ENCODE data around the gene SERINC5. TPM values are rescaled to one million over a fixed set of nuclear protein-coding genes. Genes with fewer than 3 reads are reported as not detected.

Gene SERINC5
- total RNA-seq, 1 donor from 2014 or later: 8.3 TPM

DNA sequence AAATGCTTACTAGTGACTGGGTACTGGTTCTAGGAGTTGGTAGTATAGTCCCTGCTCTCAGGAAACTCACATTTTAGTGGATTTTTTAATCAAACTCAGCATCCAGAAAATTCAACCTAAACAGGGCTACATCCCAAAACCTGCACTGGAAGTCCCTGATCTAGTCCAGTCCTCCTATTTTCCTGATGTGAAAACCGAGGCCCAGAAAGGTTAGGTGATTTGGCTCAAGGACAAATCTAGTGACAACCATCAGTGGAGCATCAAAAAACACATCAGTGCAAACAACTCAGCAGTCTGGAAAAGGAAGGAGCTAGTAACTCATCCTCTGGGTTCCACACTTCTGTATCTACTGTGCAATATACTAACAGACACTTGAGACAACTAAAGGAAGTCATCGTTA is 38.2 kb downstream of the SERINC5 start:
- Mint-ChIP-seq H3K27me3 (ENCODE audit: low read depth) (no peaks in the 10 kb centered on the region), H3K9me3 (no peaks in the 10 kb centered on the region), H3K36me3 (ENCODE audit: low read depth) (no peaks in the 10 kb centered on the region), H3K4me1 (peaks cover 22% of the 10 kb centered on the region), H3K4me3 (no peak overlapping the region), H3K27ac (ENCODE audit: unreplicated experiment) (no peak overlapping the region)
- TF ChIP-seq, protein P1, sequence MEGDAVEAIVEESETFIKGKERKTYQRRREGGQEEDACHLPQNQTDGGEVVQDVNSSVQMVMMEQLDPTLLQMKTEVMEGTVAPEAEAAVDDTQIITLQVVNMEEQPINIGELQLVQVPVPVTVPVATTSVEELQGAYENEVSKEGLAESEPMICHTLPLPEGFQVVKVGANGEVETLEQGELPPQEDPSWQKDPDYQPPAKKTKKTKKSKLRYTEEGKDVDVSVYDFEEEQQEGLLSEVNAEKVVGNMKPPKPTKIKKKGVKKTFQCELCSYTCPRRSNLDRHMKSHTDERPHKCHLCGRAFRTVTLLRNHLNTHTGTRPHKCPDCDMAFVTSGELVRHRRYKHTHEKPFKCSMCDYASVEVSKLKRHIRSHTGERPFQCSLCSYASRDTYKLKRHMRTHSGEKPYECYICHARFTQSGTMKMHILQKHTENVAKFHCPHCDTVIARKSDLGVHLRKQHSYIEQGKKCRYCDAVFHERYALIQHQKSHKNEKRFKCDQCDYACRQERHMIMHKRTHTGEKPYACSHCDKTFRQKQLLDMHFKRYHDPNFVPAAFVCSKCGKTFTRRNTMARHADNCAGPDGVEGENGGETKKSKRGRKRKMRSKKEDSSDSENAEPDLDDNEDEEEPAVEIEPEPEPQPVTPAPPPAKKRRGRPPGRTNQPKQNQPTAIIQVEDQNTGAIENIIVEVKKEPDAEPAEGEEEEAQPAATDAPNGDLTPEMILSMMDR (conservative IDR thresholded peaks at IDR 0.05): no peak
- no peak for DNase-seq (ENCODE audit: low read depth, low spot score)

DNA sequence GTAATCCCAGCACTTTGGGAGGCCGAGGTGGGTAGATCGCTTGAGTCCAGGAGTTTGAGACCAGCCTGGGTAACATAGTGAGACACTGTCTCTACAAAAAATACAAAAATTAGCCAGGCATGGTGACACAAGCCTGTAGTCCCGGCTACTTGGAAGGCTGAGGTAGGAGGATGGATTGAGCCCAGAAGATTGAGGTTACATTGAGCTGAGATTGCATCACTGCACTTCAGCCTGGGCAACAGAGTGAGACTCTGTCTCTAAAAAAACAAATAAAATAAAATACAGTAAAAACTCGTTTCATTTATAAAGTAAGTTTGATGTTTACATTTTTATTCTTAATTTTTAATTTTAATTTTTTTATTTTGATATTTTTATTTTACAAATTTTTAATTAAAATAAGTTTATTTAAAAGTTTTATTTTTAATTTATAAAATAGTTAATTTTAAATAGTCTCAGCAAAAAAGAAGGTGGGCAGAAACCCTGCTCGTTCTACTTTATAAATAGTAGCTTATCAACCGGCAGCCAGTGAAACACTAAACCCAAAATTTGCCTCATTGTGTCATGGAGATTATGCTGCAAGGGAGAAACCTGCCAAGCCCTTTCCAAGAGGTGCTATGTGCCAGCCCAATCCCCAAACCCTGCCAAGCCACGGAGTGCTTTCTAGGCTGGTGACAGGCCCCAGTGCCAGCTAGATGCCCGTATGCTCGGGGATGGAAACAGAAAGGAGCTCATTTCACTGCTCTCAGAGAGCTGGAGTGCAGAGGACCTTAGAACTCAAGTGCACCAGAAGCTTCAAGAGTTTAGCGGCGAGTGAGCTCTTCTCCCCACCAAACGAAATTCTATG is 38.9 kb downstream of the SERINC5 start:
- no peak for DNase-seq (ENCODE audit: low read depth, low spot score)
- no peak overlapping the region for H3K4me3 Mint-ChIP-seq
- H3K27ac Mint-ChIP-seq (ENCODE audit: unreplicated experiment): no peak overlapping the region
- H3K36me3 Mint-ChIP-seq (ENCODE audit: low read depth): no peaks in the 10 kb centered on the region
- TF ChIP-seq, protein P1 (conservative IDR thresholded peaks at IDR 0.05): no peak
- no peaks in the 10 kb centered on the region for H3K27me3 Mint-ChIP-seq (ENCODE audit: low read depth)
- H3K9me3 Mint-ChIP-seq: no peaks in the 10 kb centered on the region
- peaks cover 22% of the 10 kb centered on the region for H3K4me1 Mint-ChIP-seq

DNA sequence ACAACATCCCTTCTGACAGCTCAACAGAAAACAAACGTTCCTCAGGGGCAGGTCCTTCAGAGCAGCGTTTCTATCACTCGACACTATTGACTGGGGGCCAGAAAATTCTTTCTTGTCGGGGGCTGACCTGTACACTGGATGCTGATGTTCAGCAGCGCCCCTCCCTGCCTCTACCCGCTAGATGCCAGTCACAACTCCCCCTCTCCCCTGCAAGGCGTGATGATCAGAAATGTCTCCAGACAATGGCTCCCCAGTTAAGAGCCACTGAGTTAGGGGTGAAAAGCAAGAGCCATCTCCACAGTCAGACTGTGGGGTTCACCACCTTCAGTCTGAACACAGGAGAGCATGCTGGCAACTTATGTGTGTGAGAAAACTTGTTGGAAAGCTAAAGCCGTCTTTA is 39.8 kb downstream of the SERINC5 start:
- Mint-ChIP-seq H3K4me1 (peaks cover 22% of the 10 kb centered on the region), H3K4me3 (no peak overlapping the region), H3K36me3 (ENCODE audit: low read depth) (no peaks in the 10 kb centered on the region), H3K27me3 (ENCODE audit: low read depth) (no peaks in the 10 kb centered on the region), H3K27ac (ENCODE audit: unreplicated experiment) (no peak overlapping the region), H3K9me3 (no peaks in the 10 kb centered on the region)
- no peak for DNase-seq (ENCODE audit: low read depth, low spot score)
- TF ChIP-seq, protein P1 (conservative IDR thresholded peaks at IDR 0.05): no peak

DNA sequence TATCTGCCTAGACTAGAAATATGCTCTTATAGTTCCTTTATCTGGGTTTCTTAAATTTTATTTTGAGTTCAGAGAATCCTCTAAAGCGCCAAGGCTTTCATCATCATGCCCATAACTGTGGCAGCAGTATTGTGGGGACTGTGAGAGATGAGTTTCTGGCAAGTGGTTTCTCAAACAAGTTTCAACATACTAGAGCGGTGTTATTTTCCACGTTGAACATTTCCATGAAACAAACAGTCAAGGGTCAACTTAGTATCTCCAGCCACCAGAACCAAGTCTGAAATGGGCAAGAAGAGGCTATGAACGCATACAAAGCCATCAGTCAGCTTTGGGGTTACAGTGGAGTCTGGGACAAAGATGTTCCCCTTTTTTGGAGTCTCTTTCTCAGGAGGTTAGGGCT is 40.3 kb downstream of the SERINC5 start:
- no peaks in the 10 kb centered on the region for H3K36me3 Mint-ChIP-seq (ENCODE audit: low read depth)
- no peaks in the 10 kb centered on the region for H3K27me3 Mint-ChIP-seq (ENCODE audit: low read depth)
- H3K4me1 Mint-ChIP-seq: peaks cover 22% of the 10 kb centered on the region
- H3K4me3 Mint-ChIP-seq: no peak overlapping the region
- TF ChIP-seq, protein P1 (conservative IDR thresholded peaks at IDR 0.05): no peak
- H3K9me3 Mint-ChIP-seq: no peaks in the 10 kb centered on the region
- no peak overlapping the region for H3K27ac Mint-ChIP-seq (ENCODE audit: unreplicated experiment)
- DNase-seq (ENCODE audit: low read depth, low spot score): no peak

DNA sequence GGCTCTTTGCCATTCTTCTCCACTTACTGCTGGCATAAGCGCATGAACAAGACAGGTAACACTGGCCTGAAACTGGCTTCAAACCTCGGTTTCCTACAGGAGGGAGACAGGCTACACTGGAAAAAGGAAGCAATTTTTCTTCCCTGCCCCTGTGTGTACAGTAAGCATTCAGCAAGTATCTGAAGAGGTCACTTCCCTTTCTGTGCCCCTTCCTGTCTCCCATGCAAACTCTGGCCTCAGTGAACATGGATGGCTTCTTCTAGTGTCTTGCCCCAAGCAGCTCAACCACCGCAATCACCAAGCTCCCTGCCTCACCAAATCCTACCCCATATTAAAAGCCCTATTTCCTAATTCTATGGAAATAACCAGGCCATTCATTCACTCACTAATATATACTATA is 42.4 kb downstream of the SERINC5 start:
- DNase-seq (ENCODE audit: low read depth, low spot score): no peak

More for the DNA sequence above, 42.4 kb downstream of the SERINC5 start:
- no peak overlapping the region for H3K27ac Mint-ChIP-seq (ENCODE audit: unreplicated experiment)
- no peaks in the 10 kb centered on the region for H3K36me3 Mint-ChIP-seq (ENCODE audit: low read depth)
- no peaks in the 10 kb centered on the region for H3K9me3 Mint-ChIP-seq
- H3K4me3 Mint-ChIP-seq: no peak overlapping the region
- H3K4me1 Mint-ChIP-seq: peaks cover 13% of the 10 kb centered on the region
- H3K27me3 Mint-ChIP-seq (ENCODE audit: low read depth): no peaks in the 10 kb centered on the region
- TF ChIP-seq, protein P1 (conservative IDR thresholded peaks at IDR 0.05): no peak
